Ishikawa (cell line): ENCODE data around the gene MRPS22.

Experiments
- CEBPB ChIP-seq: IDR thresholded peaks from 2 replicates; pipeline ENCODE4 v1.6.1; 2012
- CREB1 ChIP-seq: IDR thresholded peaks from 2 replicates; pipeline ENCODE4 v1.6.1; 2012; ENCODE audit warnings: low read depth
- EGR1 ChIP-seq: IDR thresholded peaks from 2 replicates; pipeline ENCODE4 v1.6.1; 2012
- EP300 ChIP-seq: IDR thresholded peaks from 2 replicates; pipeline ENCODE4 v1.6.1; 2012; ENCODE audit warnings: borderline replicate concordance
- TF ChIP-seq, protein P1 (sequence below): IDR thresholded peaks from 2 replicates; pipeline ENCODE4 v1.6.1; 2012; ENCODE audit warnings: low read depth, mild to moderate bottlenecking

DNA sequence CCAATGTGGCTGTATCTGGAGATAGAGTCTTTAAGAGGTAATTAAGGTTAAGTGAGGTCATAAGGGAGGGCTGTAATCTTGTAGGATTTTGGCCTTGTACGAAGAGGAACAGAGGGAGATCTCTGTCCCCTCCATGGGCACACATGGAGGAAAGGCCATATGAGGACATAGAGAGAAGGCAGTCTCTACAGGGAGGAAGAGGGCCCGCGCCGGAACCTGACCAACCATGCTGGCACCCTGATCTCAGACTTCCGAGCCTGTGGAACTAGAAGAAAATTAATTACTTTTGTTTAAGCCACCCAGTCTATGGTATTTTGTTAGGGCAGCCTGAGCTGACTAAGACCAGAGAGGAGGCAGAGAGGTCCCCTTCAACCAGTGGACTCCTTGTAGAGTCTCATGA lies 17.7 kb upstream of the MRPS22 start:
- no peak for TF ChIP-seq EGR1
- TF ChIP-seq, protein P1, sequence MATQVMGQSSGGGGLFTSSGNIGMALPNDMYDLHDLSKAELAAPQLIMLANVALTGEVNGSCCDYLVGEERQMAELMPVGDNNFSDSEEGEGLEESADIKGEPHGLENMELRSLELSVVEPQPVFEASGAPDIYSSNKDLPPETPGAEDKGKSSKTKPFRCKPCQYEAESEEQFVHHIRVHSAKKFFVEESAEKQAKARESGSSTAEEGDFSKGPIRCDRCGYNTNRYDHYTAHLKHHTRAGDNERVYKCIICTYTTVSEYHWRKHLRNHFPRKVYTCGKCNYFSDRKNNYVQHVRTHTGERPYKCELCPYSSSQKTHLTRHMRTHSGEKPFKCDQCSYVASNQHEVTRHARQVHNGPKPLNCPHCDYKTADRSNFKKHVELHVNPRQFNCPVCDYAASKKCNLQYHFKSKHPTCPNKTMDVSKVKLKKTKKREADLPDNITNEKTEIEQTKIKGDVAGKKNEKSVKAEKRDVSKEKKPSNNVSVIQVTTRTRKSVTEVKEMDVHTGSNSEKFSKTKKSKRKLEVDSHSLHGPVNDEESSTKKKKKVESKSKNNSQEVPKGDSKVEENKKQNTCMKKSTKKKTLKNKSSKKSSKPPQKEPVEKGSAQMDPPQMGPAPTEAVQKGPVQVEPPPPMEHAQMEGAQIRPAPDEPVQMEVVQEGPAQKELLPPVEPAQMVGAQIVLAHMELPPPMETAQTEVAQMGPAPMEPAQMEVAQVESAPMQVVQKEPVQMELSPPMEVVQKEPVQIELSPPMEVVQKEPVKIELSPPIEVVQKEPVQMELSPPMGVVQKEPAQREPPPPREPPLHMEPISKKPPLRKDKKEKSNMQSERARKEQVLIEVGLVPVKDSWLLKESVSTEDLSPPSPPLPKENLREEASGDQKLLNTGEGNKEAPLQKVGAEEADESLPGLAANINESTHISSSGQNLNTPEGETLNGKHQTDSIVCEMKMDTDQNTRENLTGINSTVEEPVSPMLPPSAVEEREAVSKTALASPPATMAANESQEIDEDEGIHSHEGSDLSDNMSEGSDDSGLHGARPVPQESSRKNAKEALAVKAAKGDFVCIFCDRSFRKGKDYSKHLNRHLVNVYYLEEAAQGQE = no peak
- TF ChIP-seq CEBPB = no peak
- TF ChIP-seq CREB1 = no peak
- no peak for TF ChIP-seq EP300
